ENCODE data around the gene TFDP2. TPM values are rescaled to one million over a fixed set of nuclear protein-coding genes. Genes with fewer than 3 reads are reported as not detected.

The TFDP2 gene
- total RNA-seq, 1 experiment from 2014 or later: 45.6 TPM

DNA sequence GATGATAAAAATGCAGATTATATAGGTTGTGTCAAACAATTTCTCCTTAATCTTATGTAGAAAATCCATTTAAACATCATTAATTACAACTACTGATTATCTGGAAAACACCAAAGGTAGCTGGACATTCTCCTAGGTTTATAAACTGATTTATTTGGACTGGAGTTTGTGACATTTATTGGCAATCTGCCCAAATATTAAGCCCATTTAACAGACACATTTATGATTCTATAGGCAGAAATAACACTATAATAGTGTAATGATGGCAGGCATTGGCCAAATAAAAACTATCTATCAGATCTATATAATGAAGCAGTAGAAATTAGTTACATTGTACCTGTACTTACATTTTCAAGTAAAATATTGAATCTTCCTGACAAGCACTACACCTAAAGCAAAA is 117.8 kb downstream of the TFDP2 start:
- no peak for DNase-seq
- Histone ChIP-seq H3K4me3 (ENCODE audit: low read length) (no peak overlapping the region), H3K9me2 (replicated peaks; ENCODE audit: insufficient read depth, low read length) (no peaks in the 10 kb centered on the region), H3K9ac (ENCODE audit: low read length) (no peak overlapping the region), H3K4me1 (ENCODE audit: low read length) (peaks cover 19% of the 10 kb centered on the region), H3K9me3 (ENCODE audit: low read length) (no peaks in the 10 kb centered on the region), H2AFZ (ENCODE audit: low read length) (no peak overlapping the region), H3K79me2 (ENCODE audit: low read length) (peaks cover 10% of the 10 kb centered on the region), H3K4me2 (ENCODE audit: low read depth, low read length, poor library complexity, severe bottlenecking) (no peak overlapping the region), H3K27ac (ENCODE audit: low read length) (no peak overlapping the region), H3K36me3 (ENCODE audit: insufficient read depth, low read length) (no peaks in the 10 kb centered on the region), H4K20me1 (ENCODE audit: insufficient read depth, low read depth, low read length) (no peaks in the 10 kb centered on the region), H3K27me3 (ENCODE audit: low read length) (no peaks in the 10 kb centered on the region)

DNA sequence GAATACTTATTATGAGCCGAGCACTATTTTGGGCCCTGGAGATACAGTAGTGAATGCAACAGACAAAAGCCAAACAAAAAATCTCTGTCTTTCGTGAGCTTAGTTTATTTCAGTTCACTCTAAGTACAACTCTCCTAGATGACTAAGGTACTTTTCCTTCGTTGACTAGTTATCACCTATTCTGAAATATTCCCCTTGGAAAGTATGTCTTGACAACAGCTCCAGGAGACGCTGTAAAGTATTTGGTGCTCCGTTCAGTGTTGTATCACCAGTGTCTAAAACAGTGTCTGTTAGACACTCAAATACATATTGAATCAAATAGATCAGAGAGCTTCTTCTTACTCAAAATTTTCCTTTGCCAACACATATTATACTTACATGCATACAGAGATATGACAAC is 119.6 kb downstream of the TFDP2 start:
- H3K79me2 ChIP-seq (ENCODE audit: low read length): peaks cover 25% of the 10 kb centered on the region
- H3K4me2 ChIP-seq (ENCODE audit: low read depth, low read length, poor library complexity, severe bottlenecking): no peak overlapping the region
- H3K9ac ChIP-seq (ENCODE audit: low read length): no peak overlapping the region
- H3K4me3 ChIP-seq (ENCODE audit: low read length): no peak overlapping the region
- H3K36me3 ChIP-seq (ENCODE audit: insufficient read depth, low read length): no peaks in the 10 kb centered on the region
- H3K9me2 ChIP-seq (replicated peaks; ENCODE audit: insufficient read depth, low read length): no peaks in the 10 kb centered on the region
- no peak for DNase-seq
- H3K27me3 ChIP-seq (ENCODE audit: low read length): no peaks in the 10 kb centered on the region
- H3K27ac ChIP-seq (ENCODE audit: low read length): no peak overlapping the region
- no peaks in the 10 kb centered on the region for H4K20me1 ChIP-seq (ENCODE audit: insufficient read depth, low read depth, low read length)
- peaks cover 22% of the 10 kb centered on the region for H3K4me1 ChIP-seq (ENCODE audit: low read length)
- no peak overlapping the region; the same call in 1 of the 2 replicates for H2AFZ ChIP-seq (ENCODE audit: low read length)
- H3K9me3 ChIP-seq (ENCODE audit: low read length): no peaks in the 10 kb centered on the region

GRCh38 chr3:142029052-142029642 is 120.2 kb downstream of the TFDP2 start:
- peak overlapping the region; percentile 65 for H2AFZ ChIP-seq (ENCODE audit: low read length)
- H3K4me3 ChIP-seq (ENCODE audit: low read length): peak overlapping the region; percentile 88; the same call in 1 of the 2 replicates
- H3K27ac ChIP-seq (ENCODE audit: low read length): no peak overlapping the region
- no peaks in the 10 kb centered on the region for H3K27me3 ChIP-seq (ENCODE audit: low read length)
- no peaks in the 10 kb centered on the region for H3K36me3 ChIP-seq (ENCODE audit: insufficient read depth, low read length)
- H3K4me2 ChIP-seq (ENCODE audit: low read depth, low read length, poor library complexity, severe bottlenecking): peak overlapping the region; percentile 81
- DNase-seq: no peak
- peaks cover 28% of the 10 kb centered on the region for H3K79me2 ChIP-seq (ENCODE audit: low read length)
- H3K9me3 ChIP-seq (ENCODE audit: low read length): no peaks in the 10 kb centered on the region
- H3K4me1 ChIP-seq (ENCODE audit: low read length): peaks cover 22% of the 10 kb centered on the region
- no peaks in the 10 kb centered on the region for H4K20me1 ChIP-seq (ENCODE audit: insufficient read depth, low read depth, low read length)
- H3K9me2 ChIP-seq (replicated peaks; ENCODE audit: insufficient read depth, low read length): no peaks in the 10 kb centered on the region
- H3K9ac ChIP-seq (ENCODE audit: low read length): 0 out of 2 replicates have a peak overlapping the region, but pooled peaks have one; percentile 24

- H3K27ac ChIP-seq (ENCODE audit: low read length): no peak overlapping the region
- H4K20me1 ChIP-seq (ENCODE audit: insufficient read depth, low read depth, low read length): no peaks in the 10 kb centered on the region
- H3K4me3 ChIP-seq (ENCODE audit: low read length): peak overlapping the region; percentile 88
- peak; percentile 90 for DNase-seq
- H2AFZ ChIP-seq (ENCODE audit: low read length): peak overlapping the region; percentile 65
- peak overlapping the region; percentile 81 for H3K4me2 ChIP-seq (ENCODE audit: low read depth, low read length, poor library complexity, severe bottlenecking)
- no peaks in the 10 kb centered on the region for H3K9me3 ChIP-seq (ENCODE audit: low read length)
- no peaks in the 10 kb centered on the region for H3K9me2 ChIP-seq (replicated peaks; ENCODE audit: insufficient read depth, low read length)
- peaks cover 22% of the 10 kb centered on the region for H3K4me1 ChIP-seq (ENCODE audit: low read length)
- H3K9ac ChIP-seq (ENCODE audit: low read length): peak overlapping the region; percentile 70
- H3K27me3 ChIP-seq (ENCODE audit: low read length): no peaks in the 10 kb centered on the region
- H3K36me3 ChIP-seq (ENCODE audit: insufficient read depth, low read length): no peaks in the 10 kb centered on the region
- H3K79me2 ChIP-seq (ENCODE audit: low read length): peaks cover 33% of the 10 kb centered on the region
Observed at GRCh38 chr3:142028243-142028777, 121.0 kb downstream of the TFDP2 start.

DNA sequence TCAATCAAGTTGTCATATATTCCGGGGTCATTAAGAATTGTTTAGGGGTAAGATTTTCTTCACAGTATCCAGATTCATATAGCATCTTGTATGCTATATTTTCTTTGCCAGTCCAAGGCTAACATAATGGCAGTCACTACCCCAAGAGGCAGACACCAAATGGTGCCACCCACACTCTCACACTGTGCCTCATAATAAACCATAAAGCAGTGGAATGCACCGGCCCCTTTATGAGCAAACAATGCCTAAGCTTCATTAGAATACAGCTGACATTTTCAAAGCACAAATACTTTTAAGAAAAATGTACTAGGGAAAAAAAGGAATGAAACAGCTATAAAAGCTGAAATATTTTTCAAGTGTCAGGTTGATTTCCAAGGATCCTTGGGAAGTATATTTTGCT is 121.6 kb downstream of the TFDP2 start:
- H3K27me3 ChIP-seq (ENCODE audit: low read length): no peaks in the 10 kb centered on the region
- peak overlapping the region; percentile 81 for H3K4me2 ChIP-seq (ENCODE audit: low read depth, low read length, poor library complexity, severe bottlenecking)
- no peaks in the 10 kb centered on the region for H3K36me3 ChIP-seq (ENCODE audit: insufficient read depth, low read length)
- 0 out of 2 replicates have a peak overlapping the region, but pooled peaks have one; percentile 40 for H3K27ac ChIP-seq (ENCODE audit: low read length)
- no peaks in the 10 kb centered on the region for H3K9me3 ChIP-seq (ENCODE audit: low read length)
- DNase-seq: peak; percentile 71
- H3K9ac ChIP-seq (ENCODE audit: low read length): peak overlapping the region; percentile 70
- peak overlapping the region; percentile 88 for H3K4me3 ChIP-seq (ENCODE audit: low read length)
- H4K20me1 ChIP-seq (ENCODE audit: insufficient read depth, low read depth, low read length): no peaks in the 10 kb centered on the region
- peaks cover 22% of the 10 kb centered on the region for H3K4me1 ChIP-seq (ENCODE audit: low read length)
- H2AFZ ChIP-seq (ENCODE audit: low read length): no peak overlapping the region
- peaks cover 33% of the 10 kb centered on the region for H3K79me2 ChIP-seq (ENCODE audit: low read length)
- no peaks in the 10 kb centered on the region for H3K9me2 ChIP-seq (replicated peaks; ENCODE audit: insufficient read depth, low read length)

- Histone ChIP-seq H3K4me2 (ENCODE audit: low read depth, low read length, poor library complexity, severe bottlenecking) (peak overlapping the region; percentile 81), H3K9ac (ENCODE audit: low read length) (peak overlapping the region; percentile 70), H3K27me3 (ENCODE audit: low read length) (no peaks in the 10 kb centered on the region), H3K4me1 (ENCODE audit: low read length) (peaks cover 22% of the 10 kb centered on the region), H2AFZ (ENCODE audit: low read length) (no peak overlapping the region), H3K27ac (ENCODE audit: low read length) (0 out of 2 replicates have a peak overlapping the region, but pooled peaks have one; percentile 40), H3K9me2 (replicated peaks; ENCODE audit: insufficient read depth, low read length) (no peaks in the 10 kb centered on the region), H3K4me3 (ENCODE audit: low read length) (peak overlapping the region; percentile 88), H3K36me3 (ENCODE audit: insufficient read depth, low read length) (no peaks in the 10 kb centered on the region), H3K79me2 (ENCODE audit: low read length) (peaks cover 38% of the 10 kb centered on the region), H4K20me1 (ENCODE audit: insufficient read depth, low read depth, low read length) (no peaks in the 10 kb centered on the region), H3K9me3 (ENCODE audit: low read length) (no peaks in the 10 kb centered on the region)
- DNase-seq: no peak
Observed at GRCh38 chr3:142027300-142027699, 122.0 kb downstream of the TFDP2 start.

DNA sequence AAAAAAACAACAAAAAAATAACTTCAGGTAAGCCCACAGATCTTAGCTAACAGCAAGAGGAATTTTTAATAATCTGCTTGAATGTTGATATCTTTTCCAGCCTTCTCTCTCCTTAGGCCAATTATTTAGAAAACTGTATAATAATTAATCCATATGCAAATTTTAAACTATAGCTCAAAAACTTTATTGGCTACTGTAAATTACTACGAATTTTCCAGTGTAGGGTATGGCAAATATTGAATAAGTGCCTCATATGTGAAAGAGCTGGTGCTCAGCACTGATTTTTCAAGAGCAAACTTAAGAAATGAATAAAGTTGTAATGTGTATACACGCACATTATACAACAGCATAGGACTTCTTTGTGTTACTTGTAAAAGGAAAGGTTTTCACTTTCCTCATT is 123.0 kb downstream of the TFDP2 start:
- H3K9ac ChIP-seq (ENCODE audit: low read length): peak overlapping the region; percentile 70; the same call in 1 of the 2 replicates
- H4K20me1 ChIP-seq (ENCODE audit: insufficient read depth, low read depth, low read length): no peaks in the 10 kb centered on the region
- H3K27ac ChIP-seq (ENCODE audit: low read length): no peak overlapping the region
- H3K4me2 ChIP-seq (ENCODE audit: low read depth, low read length, poor library complexity, severe bottlenecking): peak overlapping the region; percentile 81
- H3K79me2 ChIP-seq (ENCODE audit: low read length): peaks cover 46% of the 10 kb centered on the region
- peaks cover 22% of the 10 kb centered on the region for H3K4me1 ChIP-seq (ENCODE audit: low read length)
- peak overlapping the region; percentile 88 for H3K4me3 ChIP-seq (ENCODE audit: low read length)
- H2AFZ ChIP-seq (ENCODE audit: low read length): no peak overlapping the region
- H3K9me3 ChIP-seq (ENCODE audit: low read length): no peaks in the 10 kb centered on the region
- no peaks in the 10 kb centered on the region for H3K27me3 ChIP-seq (ENCODE audit: low read length)
- no peak for DNase-seq
- H3K36me3 ChIP-seq (ENCODE audit: insufficient read depth, low read length): no peaks in the 10 kb centered on the region
- H3K9me2 ChIP-seq (replicated peaks; ENCODE audit: insufficient read depth, low read length): no peaks in the 10 kb centered on the region

DNA sequence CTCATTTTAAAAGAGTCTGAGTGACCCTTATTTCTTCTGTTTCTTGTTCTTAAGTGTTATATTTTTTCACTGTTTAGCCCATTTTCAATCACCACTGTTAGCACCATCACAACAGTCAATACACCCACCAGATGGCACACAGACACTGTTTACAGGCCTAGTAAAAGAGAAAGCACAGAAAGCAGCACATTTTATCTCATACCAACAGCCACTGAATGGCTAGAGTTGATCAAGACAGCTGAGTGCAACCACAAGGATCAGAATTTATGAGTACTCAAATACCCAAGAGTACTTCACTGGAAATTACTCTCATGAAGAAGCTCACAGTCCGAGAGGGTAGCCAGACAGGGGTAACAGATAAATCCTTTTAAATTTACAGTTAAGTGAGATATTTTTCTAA is 127.0 kb downstream of the TFDP2 start:
- Histone ChIP-seq H3K36me3 (ENCODE audit: insufficient read depth, low read length) (no peaks in the 10 kb centered on the region), H3K79me2 (ENCODE audit: low read length) (peaks cover 63% of the 10 kb centered on the region), H3K27ac (ENCODE audit: low read length) (no peak overlapping the region), H3K4me3 (ENCODE audit: low read length) (no peak overlapping the region), H3K9ac (ENCODE audit: low read length) (no peak overlapping the region), H4K20me1 (ENCODE audit: insufficient read depth, low read depth, low read length) (no peaks in the 10 kb centered on the region), H2AFZ (ENCODE audit: low read length) (no peak overlapping the region), H3K4me2 (ENCODE audit: low read depth, low read length, poor library complexity, severe bottlenecking) (no peak overlapping the region), H3K9me2 (replicated peaks; ENCODE audit: insufficient read depth, low read length) (no peaks in the 10 kb centered on the region), H3K9me3 (ENCODE audit: low read length) (no peaks in the 10 kb centered on the region), H3K27me3 (ENCODE audit: low read length) (no peaks in the 10 kb centered on the region), H3K4me1 (ENCODE audit: low read length) (peaks cover 19% of the 10 kb centered on the region)
- no peak for DNase-seq

Data from Karpas-422 (cell line).